Smooth muscle cell (in vitro differentiated cells): Measurements from ENCODE around the gene ITPK1. TPM values are rescaled to one million over a fixed set of nuclear protein-coding genes. Genes with fewer than 3 reads are reported as not detected.

Source experiments
- DNase-seq: peaks from one replicate; lab custom pipeline; 2025; ENCODE audit not compliant: unreplicated experiment; lab: John Stamatoyannopoulos, UW
- H2AFZ ChIP-seq: fragments of 200-600 bp; sonication (generic); 2 replicates; pipeline ENCODE4 v1.6.0; 2016; ENCODE audit warnings: antibody characterized with exemption, low read depth, mild to moderate bottlenecking
- H3F3A ChIP-seq: fragments of 200-600 bp; sonication (generic); 2 replicates; pipeline ENCODE4 v1.6.0; 2017; ENCODE audit warnings: antibody characterized with exemption, low read depth
- H3K27ac ChIP-seq: fragments of 200-600 bp; sonication (generic); 2 replicates; pipeline ENCODE4 v1.5.1; 2016; ENCODE audit warnings: low read depth, mild to moderate bottlenecking
- H3K27me3 ChIP-seq: fragments of 200-600 bp; sonication (generic); 2 replicates; pipeline ENCODE4 v1.6.1; 2016; ENCODE audit warnings: low read depth, mild to moderate bottlenecking
- H3K36me3 ChIP-seq: fragments of 200-600 bp; sonication (generic); 2 replicates; pipeline ENCODE4 v1.5.1; 2016; ENCODE audit warnings: low read depth
- H3K4me1 ChIP-seq: fragments of 200-600 bp; sonication (generic); 2 replicates; pipeline ENCODE4 v1.5.1; 2016; ENCODE audit warnings: low read depth
- H3K4me2 ChIP-seq: fragments of 200-600 bp; sonication (generic); 2 replicates; pipeline ENCODE4 v1.6.0; 2016; ENCODE audit warnings: mild to moderate bottlenecking
- H3K4me3 ChIP-seq: fragments of 200-600 bp; sonication (generic); 2 replicates; pipeline ENCODE4 v1.5.1; 2016; ENCODE audit warnings: mild to moderate bottlenecking
- H3K79me2 ChIP-seq: fragments of 200-600 bp; sonication (generic); 2 replicates; pipeline ENCODE4 v1.6.0; 2016; ENCODE audit warnings: low read depth, mild to moderate bottlenecking
- H3K9ac ChIP-seq: fragments of 200-600 bp; sonication (generic); 2 replicates; pipeline ENCODE4 v1.6.0; 2016; ENCODE audit warnings: low read depth
- H3K9me3 ChIP-seq: fragments of 200-600 bp; sonication (generic); replicated peaks from 2 replicates; pipeline ENCODE4 v1.5.1; 2016; ENCODE audit warnings: low read depth
- H4K20me1 ChIP-seq: fragments of 200-600 bp; sonication (generic); 2 replicates; pipeline ENCODE4 v1.6.0; 2016; ENCODE audit warnings: low read depth
- WGBS: methylation state at CpG from one replicate; pipeline ENCODE4 v1.1.7; 2016; ENCODE audit warnings: low lambda C conversion rate; 5-methylcytosine and 5-hydroxymethylcytosine counted together
- polyA plus RNA-seq: library from polyadenylated mRNA; unstranded; fragments of >200 nt; fragmentation: Nextera tagmentation; extraction: Ambion mirVana; gene quantifications from 2 replicates; pipeline ENCODE4 v1.2.1, GENCODE V29; 2016
- total RNA-seq: library from RNA; depleted of rRNA; stranded (reverse); fragments of >200 nt; gene quantifications from 2 replicates; pipeline ENCODE4 v1.2.3, GENCODE V29; 2014
- TF ChIP-seq, protein P1 (sequence below): fragments of 200-600 bp; sonication (generic); IDR thresholded peaks from 2 replicates; pipeline ENCODE4 v1.5.1; 2017; ENCODE audit warnings: borderline replicate concordance, mild to moderate bottlenecking, antibody characterized with exemption; ENCODE audit not compliant: insufficient read depth, poor library complexity, severe bottlenecking

The ITPK1 gene
- total and polyA plus RNA-seq, 2 experiments from 2014 or later: 9.2 to 14.2 TPM

DNA sequence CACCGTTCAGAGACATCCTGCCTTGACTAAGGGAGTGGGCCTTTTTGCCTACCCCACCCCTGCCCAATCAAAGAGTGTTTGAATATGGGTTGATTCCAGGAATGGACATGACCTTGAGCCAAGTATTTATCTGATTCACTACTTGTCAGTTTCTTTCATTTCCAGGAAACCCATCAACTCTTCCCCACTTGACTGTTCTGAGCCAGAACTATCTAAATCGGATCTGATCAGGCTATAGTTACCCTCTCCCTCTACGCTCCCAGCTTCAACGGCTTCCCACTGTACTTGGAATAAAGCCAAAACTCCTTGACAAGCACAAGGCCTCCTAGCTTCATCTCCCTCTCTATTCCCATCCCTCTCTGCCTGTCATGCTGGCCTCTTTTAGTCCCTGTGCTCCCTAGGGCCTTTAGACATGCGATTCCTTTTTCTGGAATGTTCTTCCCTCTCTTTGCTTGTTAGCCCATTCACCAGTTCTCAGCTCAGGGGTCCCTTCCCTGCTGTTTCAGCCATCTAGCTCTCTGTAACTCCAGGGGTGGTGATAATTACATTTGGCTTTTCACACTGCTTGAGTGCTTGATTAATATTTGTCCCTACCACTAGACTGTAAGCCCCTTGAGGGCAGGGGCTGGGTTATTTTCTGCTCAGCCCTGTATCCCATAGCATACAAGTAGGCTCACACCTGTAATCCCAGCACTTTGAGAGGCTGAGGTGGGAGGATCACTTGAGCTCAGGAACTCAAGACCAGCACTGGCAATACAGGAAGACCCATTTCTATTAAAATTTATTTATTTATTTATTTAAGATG, 5.5 kb upstream of the ITPK1 start:
- Histone ChIP-seq H3K9me3 (no peaks in the 10 kb centered on the region), H3K27ac (no peak overlapping the region), H3K4me1 (no peaks in the 10 kb centered on the region), H4K20me1 (no peaks in the 10 kb centered on the region), H3F3A (no peaks in the 10 kb centered on the region), H2AFZ (no peak overlapping the region), H3K36me3 (no peaks in the 10 kb centered on the region), H3K9ac (no peak overlapping the region), H3K4me3 (no peak overlapping the region), H3K79me2 (no peaks in the 10 kb centered on the region), H3K4me2 (no peak overlapping the region), H3K27me3 (no peaks in the 10 kb centered on the region)
- 91% methylated on average over 5 of the region's 5 CpGs for WGBS
- DNase-seq: no peak
- TF ChIP-seq, protein P1, sequence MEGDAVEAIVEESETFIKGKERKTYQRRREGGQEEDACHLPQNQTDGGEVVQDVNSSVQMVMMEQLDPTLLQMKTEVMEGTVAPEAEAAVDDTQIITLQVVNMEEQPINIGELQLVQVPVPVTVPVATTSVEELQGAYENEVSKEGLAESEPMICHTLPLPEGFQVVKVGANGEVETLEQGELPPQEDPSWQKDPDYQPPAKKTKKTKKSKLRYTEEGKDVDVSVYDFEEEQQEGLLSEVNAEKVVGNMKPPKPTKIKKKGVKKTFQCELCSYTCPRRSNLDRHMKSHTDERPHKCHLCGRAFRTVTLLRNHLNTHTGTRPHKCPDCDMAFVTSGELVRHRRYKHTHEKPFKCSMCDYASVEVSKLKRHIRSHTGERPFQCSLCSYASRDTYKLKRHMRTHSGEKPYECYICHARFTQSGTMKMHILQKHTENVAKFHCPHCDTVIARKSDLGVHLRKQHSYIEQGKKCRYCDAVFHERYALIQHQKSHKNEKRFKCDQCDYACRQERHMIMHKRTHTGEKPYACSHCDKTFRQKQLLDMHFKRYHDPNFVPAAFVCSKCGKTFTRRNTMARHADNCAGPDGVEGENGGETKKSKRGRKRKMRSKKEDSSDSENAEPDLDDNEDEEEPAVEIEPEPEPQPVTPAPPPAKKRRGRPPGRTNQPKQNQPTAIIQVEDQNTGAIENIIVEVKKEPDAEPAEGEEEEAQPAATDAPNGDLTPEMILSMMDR: no peak

DNA sequence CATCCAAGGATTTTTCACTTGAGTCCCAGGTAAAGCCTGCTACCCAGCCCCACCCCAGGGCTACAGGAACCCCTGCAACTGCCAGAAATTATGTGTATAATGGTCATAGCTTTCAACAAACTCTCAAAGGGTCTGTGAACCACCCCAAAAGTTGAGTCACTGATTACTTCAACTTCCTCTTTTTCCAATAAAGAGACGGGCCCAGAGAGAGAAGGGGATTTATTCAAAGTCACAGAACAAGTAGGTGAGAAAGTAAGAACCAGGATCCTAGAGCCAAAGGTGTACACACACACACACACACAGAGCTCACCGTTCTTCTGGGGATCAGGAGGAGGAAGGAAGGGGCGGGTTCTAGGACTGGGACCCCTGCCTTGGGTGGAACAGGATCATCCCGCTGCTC, 4.8 kb upstream of the ITPK1 start:
- Histone ChIP-seq H3K9me3 (no peaks in the 10 kb centered on the region), H3K4me2 (no peak overlapping the region), H3K79me2 (no peaks in the 10 kb centered on the region), H3K9ac (no peak overlapping the region), H3K36me3 (no peaks in the 10 kb centered on the region), H2AFZ (no peak overlapping the region), H3K4me1 (no peaks in the 10 kb centered on the region), H4K20me1 (no peaks in the 10 kb centered on the region), H3K4me3 (no peak overlapping the region), H3K27ac (no peak overlapping the region), H3K27me3 (no peaks in the 10 kb centered on the region), H3F3A (no peaks in the 10 kb centered on the region)
- TF ChIP-seq, protein P1: no peak
- DNase-seq: no peak
- WGBS: 86% methylated on average over 4 of the region's 4 CpGs

DNA sequence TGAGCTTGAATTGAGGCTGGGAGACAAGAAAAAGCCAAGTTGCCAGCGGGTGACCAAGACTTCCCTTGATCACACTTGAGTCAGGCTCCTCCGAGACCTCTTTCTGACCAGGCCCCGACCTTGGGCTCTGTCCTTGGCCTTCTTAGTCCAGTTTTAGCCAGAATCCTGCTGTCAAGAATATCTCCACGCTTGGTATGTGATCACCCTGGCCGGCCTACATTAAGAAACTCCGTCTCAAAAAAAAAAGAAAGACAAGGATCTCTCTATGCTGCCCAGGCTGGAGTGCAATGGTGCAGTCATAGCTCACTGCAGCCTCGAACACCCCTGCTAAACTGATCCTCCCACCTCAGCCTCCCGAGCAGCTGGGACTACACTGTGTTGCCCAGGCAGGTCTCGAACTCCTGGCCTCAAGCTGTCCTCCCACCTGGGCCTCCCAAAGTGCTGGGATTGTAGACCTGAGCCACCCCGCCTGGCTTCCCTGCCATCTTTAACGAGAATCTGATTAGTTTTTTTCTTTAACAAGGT, 1.0 kb upstream of the ITPK1 start:
- Histone ChIP-seq H4K20me1 (peaks cover 16% of the 10 kb centered on the region), H3K36me3 (no peaks in the 10 kb centered on the region), H3K79me2 (peaks cover 4% of the 10 kb centered on the region), H3K27ac (no peak overlapping the region), H3F3A (no peaks in the 10 kb centered on the region), H3K4me2 (peak overlapping the region; percentile 99), H3K9me3 (no peaks in the 10 kb centered on the region), H3K4me1 (peaks cover 10% of the 10 kb centered on the region), H3K27me3 (no peaks in the 10 kb centered on the region), H2AFZ (peak overlapping the region; percentile 96), H3K4me3 (peak overlapping the region; percentile 69), H3K9ac (peak overlapping the region; percentile 83)
- WGBS: 96% methylated on average over 11 of the region's 11 CpGs
- TF ChIP-seq, protein P1: no peak
- DNase-seq: no peak
